ENCODE results near the gene AP1B1.
A peak's percentile ranks its signal among the peaks of the same experiment; 100 is the strongest.

AP1B1 gene

DNA sequence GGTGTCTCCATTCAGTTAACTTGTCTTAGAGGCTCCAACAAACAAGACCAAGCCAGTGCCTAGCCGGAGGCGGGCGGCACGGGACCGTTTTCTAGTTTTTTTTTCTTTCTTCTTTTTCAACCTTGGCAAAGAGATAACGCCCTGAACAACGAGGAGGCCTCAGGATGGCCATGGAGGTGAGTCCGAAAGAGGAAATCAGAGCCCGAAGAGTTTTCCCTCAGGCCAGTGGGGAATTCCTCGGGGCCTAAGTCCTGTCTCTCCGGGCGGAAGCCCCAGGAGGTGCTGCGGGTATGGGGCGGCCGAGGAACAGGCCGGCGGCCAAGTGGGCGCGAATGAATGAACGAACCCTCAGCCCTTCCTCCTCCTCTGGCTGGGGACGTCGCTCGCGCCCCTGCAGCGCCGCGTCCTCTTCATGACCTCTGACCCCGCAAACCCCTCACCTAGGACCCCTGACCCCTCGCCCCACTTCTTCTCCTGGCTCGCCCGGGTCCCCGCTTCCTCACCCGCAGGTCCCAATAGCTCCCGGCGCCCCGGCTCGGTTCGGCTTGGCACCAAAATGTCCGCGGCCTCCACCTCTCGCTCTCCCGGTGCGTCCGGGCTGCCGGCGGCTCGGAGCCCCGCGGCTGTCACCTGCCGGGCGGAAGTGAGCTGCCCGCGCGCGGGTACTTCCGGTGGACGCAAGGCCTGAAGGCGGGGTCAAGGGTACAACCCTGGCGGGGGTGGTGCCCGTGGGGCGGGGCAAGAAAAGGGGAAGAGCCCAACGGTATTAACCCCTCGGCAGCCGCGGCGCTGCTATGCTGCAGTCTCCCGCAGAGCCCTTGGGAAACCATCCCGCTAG, at the start of gene AP1B1:
AP1B1 (minus strand) TSS at position 650 of the 838 bp plus-strand sequence. CDS start 21,327 bp downstream, outside the sequence.
- TF ChIP-seq, protein P1, sequence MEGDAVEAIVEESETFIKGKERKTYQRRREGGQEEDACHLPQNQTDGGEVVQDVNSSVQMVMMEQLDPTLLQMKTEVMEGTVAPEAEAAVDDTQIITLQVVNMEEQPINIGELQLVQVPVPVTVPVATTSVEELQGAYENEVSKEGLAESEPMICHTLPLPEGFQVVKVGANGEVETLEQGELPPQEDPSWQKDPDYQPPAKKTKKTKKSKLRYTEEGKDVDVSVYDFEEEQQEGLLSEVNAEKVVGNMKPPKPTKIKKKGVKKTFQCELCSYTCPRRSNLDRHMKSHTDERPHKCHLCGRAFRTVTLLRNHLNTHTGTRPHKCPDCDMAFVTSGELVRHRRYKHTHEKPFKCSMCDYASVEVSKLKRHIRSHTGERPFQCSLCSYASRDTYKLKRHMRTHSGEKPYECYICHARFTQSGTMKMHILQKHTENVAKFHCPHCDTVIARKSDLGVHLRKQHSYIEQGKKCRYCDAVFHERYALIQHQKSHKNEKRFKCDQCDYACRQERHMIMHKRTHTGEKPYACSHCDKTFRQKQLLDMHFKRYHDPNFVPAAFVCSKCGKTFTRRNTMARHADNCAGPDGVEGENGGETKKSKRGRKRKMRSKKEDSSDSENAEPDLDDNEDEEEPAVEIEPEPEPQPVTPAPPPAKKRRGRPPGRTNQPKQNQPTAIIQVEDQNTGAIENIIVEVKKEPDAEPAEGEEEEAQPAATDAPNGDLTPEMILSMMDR (IDR thresholded peaks at IDR 0.05; ENCODE audit: extremely low read depth, missing control alignments): no peak
- peak; percentile 95 for DNase-seq (ENCODE audit: low spot score)

DNA sequence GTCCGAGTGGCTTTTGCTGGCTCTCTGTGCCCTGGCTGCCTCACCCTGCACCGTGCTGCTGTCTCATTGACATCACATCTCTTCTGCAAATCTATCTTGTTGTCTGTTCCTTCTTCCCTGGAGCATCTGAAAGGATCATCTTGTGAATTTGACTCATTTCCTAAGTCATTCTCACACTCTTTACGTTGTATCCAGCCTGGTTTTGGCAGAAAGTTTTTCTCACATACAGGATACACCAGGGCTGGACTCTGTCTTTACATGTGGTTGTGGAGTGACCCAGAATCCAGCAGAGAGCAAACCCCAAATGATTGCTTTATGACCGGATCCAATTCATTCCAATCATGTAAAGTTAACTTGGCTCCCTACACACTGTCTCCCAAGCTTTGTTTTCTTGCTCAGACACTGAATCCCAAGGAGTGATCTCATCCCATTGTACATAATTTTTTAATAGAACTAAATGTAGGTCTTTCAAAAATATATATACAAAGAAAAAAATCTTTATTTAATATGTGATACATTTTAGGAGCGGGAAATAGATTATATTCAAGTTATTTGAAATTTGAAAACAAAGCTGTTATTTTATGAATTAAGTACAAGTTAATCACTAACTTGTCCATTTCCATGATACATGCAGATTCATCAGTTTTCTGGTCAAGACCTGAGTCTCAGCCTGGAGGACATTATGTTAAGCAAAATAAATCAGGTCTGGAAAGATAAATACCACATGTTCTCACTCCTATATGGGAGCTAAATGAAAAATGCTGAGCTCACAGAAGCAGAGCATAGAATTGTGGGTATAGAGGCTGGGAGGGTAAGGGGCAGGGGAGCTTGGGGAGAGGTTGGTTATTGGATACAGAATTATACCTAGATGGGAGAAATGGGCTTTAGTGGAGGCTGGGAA, 47.1 kb upstream of the AP1B1 start:
- TF ChIP-seq, protein P1 (IDR thresholded peaks at IDR 0.05; ENCODE audit: extremely low read depth, missing control alignments): no peak
- DNase-seq (ENCODE audit: low spot score): no peak

DNA sequence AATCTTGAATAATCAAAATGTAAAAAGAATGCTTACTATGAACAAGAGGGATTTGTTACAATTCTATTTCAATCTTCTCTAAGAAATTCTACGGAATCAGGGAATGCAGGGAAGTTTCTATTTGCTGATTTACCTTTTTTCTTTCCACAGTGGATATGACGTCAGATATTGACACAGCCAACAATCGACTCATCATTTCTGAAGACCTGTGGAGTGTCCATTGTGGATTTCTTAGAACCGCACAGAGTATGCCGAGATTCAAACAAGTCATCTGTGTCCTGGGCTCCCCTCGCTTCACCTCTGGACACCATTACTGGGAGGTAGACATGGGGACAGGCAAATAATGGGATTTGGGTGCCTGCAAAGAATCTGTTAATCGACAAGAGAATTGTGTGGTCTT, 45.9 kb upstream of the AP1B1 start:
- TF ChIP-seq, protein P1 (IDR thresholded peaks at IDR 0.05; ENCODE audit: extremely low read depth, missing control alignments): no peak
- no peak for DNase-seq (ENCODE audit: low spot score)

DNA sequence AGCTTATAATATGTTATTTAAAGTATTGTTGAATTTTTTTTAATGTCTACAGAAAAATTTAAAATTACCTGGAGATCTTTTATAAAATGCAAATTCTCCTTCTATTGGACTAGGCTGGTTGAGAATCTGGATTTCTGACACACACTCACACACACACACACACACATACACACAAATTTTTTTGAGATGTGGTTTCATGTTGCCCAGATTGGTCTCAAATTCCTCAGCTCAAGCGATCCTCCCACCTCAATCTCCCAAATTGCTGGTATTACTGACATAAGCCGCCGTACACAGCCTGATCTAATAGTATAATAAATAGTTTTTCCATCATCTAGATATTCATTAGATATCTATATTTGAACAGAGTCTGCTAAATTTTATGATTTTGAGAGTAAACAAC, 45.5 kb upstream of the AP1B1 start:
- TF ChIP-seq, protein P1 (IDR thresholded peaks at IDR 0.05; ENCODE audit: extremely low read depth, missing control alignments): no peak
- DNase-seq (ENCODE audit: low spot score): no peak

DNA sequence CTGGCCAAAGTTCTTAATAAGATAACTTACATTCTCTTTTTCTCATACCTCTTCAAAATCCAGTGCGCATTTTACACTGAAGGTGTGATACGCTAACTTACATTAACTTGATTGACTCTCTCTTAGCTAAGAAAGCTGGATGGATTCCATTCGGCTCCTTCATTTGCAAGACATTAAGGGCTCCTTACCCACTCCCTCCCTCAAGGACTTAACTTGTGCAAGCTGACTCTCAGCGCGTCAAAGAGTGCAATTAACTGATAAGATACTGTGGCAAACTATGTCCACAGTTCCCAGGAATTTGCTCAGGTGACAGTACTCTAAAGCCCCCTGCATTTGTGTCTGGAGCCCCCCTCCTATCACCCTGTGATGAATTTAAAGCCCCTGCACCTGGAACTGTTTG, 43.6 kb upstream of the AP1B1 start:
- TF ChIP-seq, protein P1 (IDR thresholded peaks at IDR 0.05; ENCODE audit: extremely low read depth, missing control alignments): no peak
- DNase-seq (ENCODE audit: low spot score): no peak

DNA sequence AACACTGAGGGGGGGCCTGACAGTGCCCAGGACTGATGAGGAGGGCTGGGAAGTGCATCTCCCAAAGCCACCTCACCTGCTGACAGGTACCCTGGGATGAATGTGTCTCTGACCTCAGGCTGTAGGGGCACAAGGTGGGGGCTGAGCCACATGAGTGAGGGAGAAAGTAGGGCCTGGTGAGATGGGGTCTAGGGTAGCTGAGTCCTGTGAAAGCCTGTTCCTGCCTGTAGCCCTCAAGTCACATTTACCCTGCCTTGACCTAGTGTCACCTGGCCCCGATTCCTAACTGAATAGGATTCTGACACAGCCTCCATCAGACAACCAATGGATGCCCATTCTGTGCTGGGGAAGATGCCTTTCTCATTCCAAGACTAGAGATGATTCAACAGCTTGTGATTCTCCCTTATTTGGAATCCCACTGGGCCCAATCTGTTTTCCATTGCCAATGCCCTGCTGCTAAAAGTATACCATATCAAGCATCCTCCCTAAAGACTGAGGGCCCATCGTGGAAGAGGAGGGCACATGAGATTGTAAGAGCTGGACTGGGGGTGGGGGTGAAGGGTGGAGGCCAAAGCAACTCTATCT, 38.9 kb upstream of the AP1B1 start:
- no peak for DNase-seq (ENCODE audit: low spot score)
- TF ChIP-seq, protein P1 (IDR thresholded peaks at IDR 0.05; ENCODE audit: extremely low read depth, missing control alignments): no peak
